K562 (cell line): ENCODE measurements around the gene SUGT1. TPM values are rescaled to one million over a fixed set of nuclear protein-coding genes. Genes with fewer than 3 reads are reported as not detected.
A peak's percentile ranks its signal among the peaks of the same experiment; 100 is the strongest.

Source experiments
- ATAC-seq: fragments of 200-7000 bp; cut with Tn5 transposase; 3 replicates; pipeline ENCODE4 v1.9.1; 2020; ENCODE audit warnings: moderate library complexity
- BruUV-seq: library from RNA; stranded (reverse); fragments of 400-500 nt; replicated peaks from 2 replicates; lab custom pipeline; 2021; lab: Mats Ljungman, UMichigan
- CTCF ChIA-PET: fragments of 300-600 bp; formaldehyde crosslinking; extraction: SDS; loops from one replicate; lab custom pipeline; 2021; ENCODE audit warnings: low intra/inter-chr PET ratio; lab: Yijun Ruan, JAX
- POLR2A ChIA-PET: fragments of 300-600, 350-650 bp; sonication (Branson Sonifier 250); formaldehyde crosslinking; extraction: SDS; loops from one replicate; lab custom pipeline; 2021; ENCODE audit warnings: antibody characterized with exemption, inconsistent platforms; lab: Yijun Ruan, JAX
- DNase-seq, 4 experiments: peaks; one replicate each; pipeline versions ENCODE4 v3.0.0 to v3.0.0-alpha.2; 2011 to 2018; ENCODE audit warnings: low spot score in 3 of 4, mixed read lengths in 3 of 4; ENCODE audit errors: extremely low read depth in 1 of 4
- FAIRE-seq: peaks from 2 replicates; lab custom pipeline; 2011; peaks lifted over from hg19 to GRCh38; lab: Jason Lieb, UNC
- H2AFZ ChIP-seq: 2 replicates; pipeline ENCODE4 v1.6.0; 2011; ENCODE audit warnings: low read depth, low read length, control low read depth, inconsistent platforms
- H3K27ac ChIP-seq: fragments of 200-600 bp; 3 replicates; pipeline ENCODE4 v1.8.0; 2011; ENCODE audit warnings: low read depth, mild to moderate bottlenecking, control low read depth, inconsistent platforms, low read length, moderate library complexity, mixed read lengths; ENCODE audit errors: extremely low read depth
- H3K27me3 ChIP-seq, 2 experiments: fragments of 300-600 bp in 1 of 2; 2 replicates in 1 of 2; 3 replicates in 1 of 2; pipeline versions ENCODE4 v1.6.0 to v1.8.0; 2011; ENCODE audit warnings: inconsistent platforms in 2 of 2, low read length in 2 of 2, mild to moderate bottlenecking in 1 of 2, mixed read lengths in 1 of 2, moderate library complexity in 1 of 2; ENCODE audit not compliant: control insufficient read depth in 2 of 2, insufficient read depth in 2 of 2
- H3K36me3 ChIP-seq: fragments of 300-600 bp; 3 replicates; pipeline ENCODE4 v1.8.0; 2011; ENCODE audit warnings: mild to moderate bottlenecking, low read length, inconsistent platforms; ENCODE audit not compliant: control insufficient read depth, insufficient read depth
- H3K4me1 ChIP-seq, 2 experiments: fragments of 200-600 bp in 1 of 2; replicated peaks in 1 of 2; 2 replicates in 1 of 2; 3 replicates in 1 of 2; pipeline versions ENCODE4 v1.5.1 to v1.8.0; 2011; ENCODE audit warnings: inconsistent platforms in 2 of 2, low read length in 2 of 2, mild to moderate bottlenecking in 1 of 2, mixed read lengths in 1 of 2, moderate library complexity in 1 of 2; ENCODE audit not compliant: control insufficient read depth in 2 of 2, insufficient read depth in 2 of 2
- H3K4me2 ChIP-seq: 2 replicates; pipeline ENCODE4 v1.6.1; 2011; ENCODE audit warnings: low read length, control low read depth, inconsistent platforms, mixed read lengths; ENCODE audit not compliant: insufficient read depth
- H3K4me3 ChIP-seq: fragments of 200-600 bp; sonication (generic), shearing (Covaris generic); 2 replicates; pipeline ENCODE4 v1.5.1; 2016; ENCODE audit warnings: control low read depth, inconsistent platforms
- H3K79me2 ChIP-seq: fragments of 200-600 bp; 3 replicates; pipeline ENCODE4 v1.8.0; 2011; ENCODE audit warnings: low read length, inconsistent platforms; ENCODE audit not compliant: control insufficient read depth, insufficient read depth
- H3K9ac ChIP-seq, 2 experiments: 2 replicates each; pipeline versions ENCODE4 v1.6.0 to v1.6.1; 2011; ENCODE audit warnings: low read depth in 2 of 2, low read length in 2 of 2, control low read depth in 1 of 2, inconsistent platforms in 1 of 2, mild to moderate bottlenecking in 1 of 2, mixed read lengths in 1 of 2; ENCODE audit not compliant: insufficient read depth in 1 of 2
- H3K9me1 ChIP-seq: one replicate; pipeline ENCODE4 v1.6.0; 2011; ENCODE audit warnings: inconsistent platforms, mild to moderate bottlenecking, low read length, moderate library complexity; ENCODE audit not compliant: control insufficient read depth, insufficient read depth
- H3K9me3 ChIP-seq: replicated peaks from 2 replicates; pipeline ENCODE4 v1.5.1; 2011; ENCODE audit warnings: low read depth, low read length, inconsistent platforms; ENCODE audit not compliant: control insufficient read depth, insufficient read depth
- H4K20me1 ChIP-seq: replicated peaks from 2 replicates; pipeline ENCODE4 v1.6.1; 2011; ENCODE audit warnings: low read length, inconsistent platforms, mixed read lengths; ENCODE audit not compliant: control insufficient read depth, insufficient read depth
- GABPB1 ChIP-seq: sonication (generic); formaldehyde crosslinking; IDR thresholded peaks from 2 replicates; pipeline ENCODE4 v1.8.0; 2022; ENCODE audit warnings: mild to moderate bottlenecking, missing genetic modification reagents
- MAFF ChIP-seq: IDR thresholded peaks from 2 replicates; pipeline ENCODE4 v1.6.1; 2012; ENCODE audit warnings: low read length, improper control_type of control experiment
- MAFK ChIP-seq: IDR thresholded peaks from 2 replicates; pipeline ENCODE4 v1.6.1; 2011; ENCODE audit warnings: low read length, improper control_type of control experiment
- ZNF316 ChIP-seq: fragments of 450-650 bp; IDR thresholded peaks from 2 replicates; pipeline ENCODE4 v1.6.1; 2016
- WGBS: fragments of 100-300 bp; shearing (Covaris generic); methylation state at CpG from one replicate; pipeline ENCODE4 v1.1.6; 2016; ENCODE audit warnings: low coverage, mixed read lengths; ENCODE audit not compliant: insufficient coverage; ENCODE audit errors: missing lambda C conversion rate; 5-methylcytosine and 5-hydroxymethylcytosine counted together
- in situ Hi-C: fragments of 300-500 bp; cut with MboI; formaldehyde crosslinking; loops from 4 replicates; pipeline ENCODE4 v1.15.0; 2018; ENCODE audit warnings: inconsistent platforms, mixed read lengths
- intact Hi-C: fragments of 100-400 bp; cut with micrococcal nuclease; formaldehyde crosslinking; loops from 2 replicates; pipeline ENCODE4 v1.14.2; 2022
- polyA plus RNA-seq, 8 experiments: library from polyadenylated mRNA; depleted of rRNA in 4 of 8; stranded (reverse) in 5 of 8; unstranded in 3 of 8; fragments of >200 nt; fragmentation: Nextera tagmentation in 2 of 8; fragmentation: Illumina TruSeq in 1 of 8; extraction: Ambion mirVana in 2 of 8; extraction: Trizol in 1 of 8; gene quantifications; 2 replicates each; pipeline versions ENCODE4 v1.2.1 to v1.2.3, GENCODE V29; 2011 to 2014; ENCODE audit warnings: inconsistent platforms in 1 of 8, missing spikeins in 1 of 8
- total RNA-seq, 7 experiments: library from RNA; depleted of rRNA in 6 of 7; stranded (reverse); fragments of >200 nt in 6 of 7; fragmentation: Illumina TruSeq in 2 of 7; extraction: Trizol in 2 of 7; gene quantifications; 2 replicates each; pipeline versions ENCODE4 v1.2.1 to v1.2.3, GENCODE V29; 2011 to 2021; ENCODE audit warnings: low replicate concordance in 1 of 7
- TF ChIP-seq, protein P1 (sequence below): fragments of 450-650 bp; conservative IDR thresholded peaks from 2 replicates; pipeline ENCODE4 v1.6.1; 2016; ENCODE audit warnings: missing genetic modification characterization, low read depth, mild to moderate bottlenecking, control low read depth, missing compliant biosample characterization

The SUGT1 gene
- total and polyA plus RNA-seq, 9 of the 15 experiments (the other 6 are each of a cell fraction or from before 2014, with no cell fraction given), result 38.1 to 67.1 (median 53.8) TPM

DNA sequence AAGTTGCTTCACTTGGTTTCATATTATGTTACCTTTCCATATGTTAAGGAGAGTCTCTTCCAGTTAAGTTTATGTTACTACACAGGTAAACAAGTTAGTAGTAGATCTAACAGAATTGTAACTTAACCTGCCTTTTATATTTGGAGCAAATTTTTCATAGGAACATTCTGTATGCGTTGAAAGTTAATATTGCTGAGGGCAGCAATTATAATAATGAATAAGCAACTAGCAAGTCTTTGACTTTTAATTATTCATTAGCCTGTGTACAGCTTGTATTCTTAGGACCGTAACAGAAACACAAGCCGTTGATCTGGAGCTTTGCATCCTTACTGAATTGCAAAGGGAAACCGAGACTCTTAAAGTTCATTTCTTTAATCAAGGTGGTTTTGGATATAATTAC lies 11.6 kb downstream of the SUGT1 start:
- no TSS peak for BruUV-seq
- peak; percentile 46; the same call in 1 of the 2 replicates for TF ChIP-seq ZNF316
- TF ChIP-seq MAFK, result peak; percentile 37; the same call in 1 of the 2 replicates
- TF ChIP-seq GABPB1 (CRISPR knock-in tag), result no peak
- peak; percentile 42; the same call in 1 of the 2 replicates for TF ChIP-seq MAFF
- TF ChIP-seq, all 486 proteins: peak for 3
- 95% methylated on average over 4 of the region's 4 CpGs for WGBS
- POLR2A ChIA-PET, result interaction anchor here (2.6 kb wide), 1 partner anchor 11 kb away, joined by 24 read pairs; the partner anchor contains the start of gene SUGT1
- intact Hi-C loops (loop anchor here (2.0 kb wide), 1 partner anchor 145 kb away; no protein-coding TSS in a partner anchor), in situ Hi-C loops (no loop called here)
- Histone ChIP-seq H4K20me1 (no peaks in the 10 kb centered on the region), H3K79me2 (no peaks in the 10 kb centered on the region), H3K9me3 (no peaks in the 10 kb centered on the region), H3K4me3 (no peak overlapping the region), H3K27me3 (no peaks in the 10 kb centered on the region), H3K36me3 (peaks cover 84% of the 10 kb centered on the region; the same call in 2 of the 3 replicates), H3K27ac (no peak overlapping the region), H3K4me2 (no peak overlapping the region), H3K9me1 (no peaks in the 10 kb centered on the region), H3K4me1 (no peaks in the 10 kb centered on the region), H3K9ac (no peak overlapping the region), H2AFZ (no peak overlapping the region)
- CTCF ChIA-PET, result interaction anchor here (1.5 kb wide), 1 partner anchor 145 kb away, joined by 12 read pairs; no protein-coding TSS in a partner anchor
- DNase-seq, result no peak
- ATAC-seq, result no peak
- no peak for FAIRE-seq

DNA sequence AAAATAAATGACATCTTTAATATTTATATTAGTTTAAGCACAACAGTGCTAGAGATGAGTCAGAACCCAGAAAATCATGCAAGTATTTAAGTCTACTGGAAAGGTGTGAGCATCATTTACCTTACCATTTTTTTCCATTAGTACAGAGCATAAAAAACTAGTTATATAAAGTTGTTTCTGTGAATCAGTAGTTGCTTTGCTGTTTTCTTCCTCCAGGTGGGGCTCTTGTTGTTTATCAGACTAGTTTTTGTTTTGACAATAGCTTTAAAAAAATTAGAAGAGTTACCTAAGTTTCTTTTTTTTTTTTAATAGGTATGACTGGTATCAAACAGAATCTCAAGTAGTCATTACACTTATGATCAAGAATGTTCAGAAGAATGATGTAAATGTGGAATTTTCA lies 12.7 kb downstream of the SUGT1 start:
- H3K4me3 ChIP-seq, result no peak overlapping the region
- no peak for FAIRE-seq
- no peaks in the 10 kb centered on the region for H4K20me1 ChIP-seq
- H3K79me2 ChIP-seq, result no peaks in the 10 kb centered on the region
- no peaks in the 10 kb centered on the region for H3K9me1 ChIP-seq
- POLR2A ChIA-PET, result interaction anchor here (0.7 to 2.6 kb wide), 3 partner anchors 8 to 12 kb away, joined by 3 to 24 read pairs (median 3); partner anchors contain the start of gene SUGT1
- in situ Hi-C loops, result no loop called here
- CTCF ChIA-PET, result interaction anchor here (0.7 to 1.5 kb wide), 3 partner anchors 144 to 303 kb away, joined by 3 to 12 read pairs (median 4); no protein-coding TSS in a partner anchor
- H3K27ac ChIP-seq, result no peak overlapping the region
- intact Hi-C loops, result loop anchor here (2.0 to 5.0 kb wide), 2 partner anchors 72 to 143 kb away; partner anchors contain the start of gene CNMD
- no peak for ATAC-seq
- H3K9me3 ChIP-seq, result no peaks in the 10 kb centered on the region
- no peak overlapping the region for H2AFZ ChIP-seq
- H3K36me3 ChIP-seq, result peaks cover 87% of the 10 kb centered on the region; the same call in 2 of the 3 replicates
- no peaks in the 10 kb centered on the region for H3K27me3 ChIP-seq
- peak in 2 of 4 experiments; percentile 7 to 8 for DNase-seq
- no peaks in the 10 kb centered on the region for H3K4me1 ChIP-seq
- no peak overlapping the region for H3K9ac ChIP-seq
- BruUV-seq, result no TSS peak
- no peak overlapping the region for H3K4me2 ChIP-seq
- TF ChIP-seq, protein P1, sequence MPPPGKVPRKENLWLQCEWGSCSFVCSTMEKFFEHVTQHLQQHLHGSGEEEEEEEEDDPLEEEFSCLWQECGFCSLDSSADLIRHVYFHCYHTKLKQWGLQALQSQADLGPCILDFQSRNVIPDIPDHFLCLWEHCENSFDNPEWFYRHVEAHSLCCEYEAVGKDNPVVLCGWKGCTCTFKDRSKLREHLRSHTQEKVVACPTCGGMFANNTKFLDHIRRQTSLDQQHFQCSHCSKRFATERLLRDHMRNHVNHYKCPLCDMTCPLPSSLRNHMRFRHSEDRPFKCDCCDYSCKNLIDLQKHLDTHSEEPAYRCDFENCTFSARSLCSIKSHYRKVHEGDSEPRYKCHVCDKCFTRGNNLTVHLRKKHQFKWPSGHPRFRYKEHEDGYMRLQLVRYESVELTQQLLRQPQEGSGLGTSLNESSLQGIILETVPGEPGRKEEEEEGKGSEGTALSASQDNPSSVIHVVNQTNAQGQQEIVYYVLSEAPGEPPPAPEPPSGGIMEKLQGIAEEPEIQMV (tag), result no peak
